ENCODE measurements around the gene VCAN.

The VCAN gene

GRCh38 chr5:83498585-83498984 is 27.0 kb downstream of the VCAN start:
- DNase-seq: no peak

DNA sequence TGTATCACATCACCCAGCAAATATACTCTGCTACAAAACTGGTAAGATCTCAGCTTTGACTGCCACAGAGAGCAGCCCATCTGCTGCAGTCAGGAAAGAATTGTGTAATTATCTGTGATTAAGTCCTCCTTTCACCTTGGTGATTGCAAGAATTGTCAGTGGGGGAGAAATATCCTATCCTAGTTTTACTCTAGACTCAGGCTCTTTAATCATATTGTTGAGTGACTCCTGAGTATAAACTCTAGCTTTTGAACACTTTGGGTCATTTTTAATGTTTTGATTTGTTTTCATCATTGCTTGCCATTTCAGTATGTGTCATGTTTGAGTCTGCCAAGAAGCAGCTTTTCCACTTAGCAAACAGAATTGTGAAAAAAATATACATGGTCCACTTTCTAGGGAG is 32.1 kb downstream of the VCAN start:
- no peak for DNase-seq

GRCh38 chr5:83507431-83507830 is 35.9 kb downstream of the VCAN start:
- no peak for DNase-seq

DNA sequence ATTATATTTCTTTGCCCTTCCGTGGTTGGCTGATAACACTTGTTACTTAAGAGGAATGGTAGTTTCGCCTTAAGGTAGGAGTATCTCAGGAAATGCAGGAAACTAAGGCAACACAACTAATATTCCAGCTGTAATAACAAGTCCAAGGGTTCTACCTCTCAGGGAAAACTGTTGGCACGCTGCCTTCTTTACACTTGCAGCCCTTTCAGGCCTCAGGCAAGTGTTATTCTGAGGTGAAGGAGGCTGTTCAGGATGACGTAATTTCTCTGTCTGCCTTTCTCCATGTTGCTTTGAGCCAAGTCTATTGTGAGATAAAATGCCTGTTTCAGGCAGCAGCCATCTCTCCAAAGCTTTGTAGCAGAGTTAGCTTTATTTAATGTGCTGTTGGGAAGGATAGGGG is 38.0 kb downstream of the VCAN start:
- DNase-seq: no peak

- DNase-seq: no peak
Measured at GRCh38 chr5:83510260-83510659, 38.7 kb downstream of the VCAN start.

DNA sequence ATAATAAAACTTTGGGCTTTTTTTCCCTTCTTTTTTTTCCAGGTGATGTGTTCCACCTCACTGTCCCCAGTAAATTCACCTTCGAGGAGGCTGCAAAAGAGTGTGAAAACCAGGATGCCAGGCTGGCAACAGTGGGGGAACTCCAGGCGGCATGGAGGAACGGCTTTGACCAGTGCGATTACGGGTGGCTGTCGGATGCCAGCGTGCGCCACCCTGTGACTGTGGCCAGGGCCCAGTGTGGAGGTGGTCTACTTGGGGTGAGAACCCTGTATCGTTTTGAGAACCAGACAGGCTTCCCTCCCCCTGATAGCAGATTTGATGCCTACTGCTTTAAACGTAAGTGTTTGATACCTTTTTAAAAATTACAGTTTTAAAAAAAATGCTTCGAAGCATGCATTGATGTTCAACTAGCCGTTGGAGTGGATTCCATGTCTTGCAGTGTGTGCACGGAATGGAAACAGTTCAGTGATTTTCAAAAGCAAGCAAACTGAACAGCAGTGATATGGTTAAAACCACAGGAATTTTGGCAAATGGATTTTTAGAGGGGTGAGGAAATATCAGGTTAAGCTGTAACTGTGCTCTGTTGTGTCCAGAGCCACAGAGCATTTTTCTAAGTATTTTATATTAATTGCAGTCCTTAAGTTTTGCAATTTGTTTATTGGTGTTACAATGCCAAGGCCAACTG is 40.7 kb downstream of the VCAN start:
- DNase-seq: no peak

GRCh38 chr5:83513081-83513480 is 41.5 kb downstream of the VCAN start:
- no peak for DNase-seq

DNA sequence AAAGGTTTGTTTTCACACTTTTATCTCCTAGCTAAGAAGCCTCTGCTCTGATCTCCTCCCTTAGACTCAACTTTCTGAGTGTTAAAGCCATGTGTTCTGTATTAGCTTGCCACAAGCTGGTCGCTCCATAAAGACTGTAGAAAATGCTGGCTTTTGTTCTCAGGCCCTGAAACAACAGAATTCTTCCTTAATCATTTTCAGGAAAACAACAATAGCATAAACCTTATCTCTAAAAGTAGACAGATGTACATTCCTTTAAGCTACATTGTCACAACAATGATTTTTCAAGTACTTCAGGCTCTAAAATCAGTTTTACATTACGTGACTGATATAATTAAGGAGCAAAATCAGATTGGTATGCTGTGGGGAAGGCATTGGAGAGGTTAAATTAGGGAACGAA is 41.9 kb downstream of the VCAN start:
- no peak for DNase-seq

DNA sequence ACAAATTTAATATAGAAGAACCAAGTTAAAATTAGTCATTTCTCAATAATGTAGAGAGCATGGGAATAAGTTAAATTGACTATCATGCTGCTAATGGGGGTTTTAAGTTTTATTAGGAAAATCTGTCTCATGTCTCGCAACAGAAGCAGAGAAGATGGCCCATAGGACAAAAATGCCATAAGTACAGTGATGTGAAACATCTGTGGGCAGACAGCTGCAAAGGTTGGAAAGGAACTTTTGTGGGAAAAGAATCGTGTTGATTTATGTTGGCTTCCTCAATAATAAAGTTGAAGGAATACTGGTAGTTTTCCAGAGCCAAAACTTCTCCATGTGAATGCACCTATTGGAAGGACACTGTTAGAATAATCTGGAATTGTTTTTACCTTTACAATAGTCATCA is 44.8 kb downstream of the VCAN start:
- DNase-seq: no peak

DNA sequence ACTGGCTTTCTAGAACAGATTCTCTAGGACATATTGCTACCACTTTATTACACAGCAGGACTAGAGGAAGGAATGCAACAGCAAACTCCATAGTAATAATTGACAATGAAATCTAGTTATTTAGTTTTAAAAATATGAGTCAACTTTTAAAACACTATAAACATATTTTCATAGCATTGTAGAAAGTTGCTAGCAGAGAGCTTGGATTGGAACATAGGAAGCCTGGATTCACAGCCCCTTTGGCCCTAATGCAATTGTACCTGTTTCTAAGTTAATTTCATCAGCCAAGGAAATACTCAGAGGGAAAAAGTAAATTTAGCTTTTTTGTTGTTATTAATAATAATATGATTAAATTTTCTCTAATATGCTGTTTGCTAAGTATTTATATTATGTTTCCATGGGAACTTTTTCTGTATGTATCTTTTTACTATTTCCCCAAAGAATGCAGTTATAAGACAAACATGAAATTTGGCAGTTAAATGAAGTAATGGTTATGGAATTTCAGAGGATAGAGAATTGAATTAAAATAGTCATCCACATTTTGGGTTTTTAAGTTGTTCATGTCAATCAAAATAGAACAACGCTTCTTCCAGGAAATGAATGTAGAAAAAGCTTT is 45.6 kb downstream of the VCAN start:
- no peak for DNase-seq

GRCh38 chr5:83517688-83518085 is 46.1 kb downstream of the VCAN start:
- no peak for DNase-seq

- no peak for DNase-seq
Measured at GRCh38 chr5:83518319-83519061, 46.9 kb downstream of the VCAN start.

GRCh38 chr5:83522446-83522845 is 50.9 kb downstream of the VCAN start:
- no peak for DNase-seq

DNA sequence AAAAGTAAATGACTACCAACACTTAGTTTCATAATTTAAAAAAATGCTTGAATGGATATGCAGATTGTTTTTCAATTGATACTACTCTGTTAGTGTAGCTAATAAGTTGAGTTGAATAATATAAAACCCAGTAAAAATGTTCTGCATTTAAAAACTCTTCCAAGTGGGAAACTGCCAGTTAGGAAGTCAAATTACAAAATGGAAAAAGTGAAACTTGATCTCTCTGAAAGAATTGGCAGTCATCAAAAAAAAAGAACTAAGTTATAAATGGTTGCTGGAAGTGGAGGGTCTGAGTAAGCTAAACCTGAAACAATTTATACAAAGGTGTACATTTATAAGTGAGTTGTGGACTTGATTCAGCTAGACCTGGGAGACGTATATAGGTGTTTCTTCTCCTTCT is 52.4 kb downstream of the VCAN start:
- DNase-seq: no peak

GRCh38 chr5:83524345-83524744 is 52.8 kb downstream of the VCAN start:
- no peak for DNase-seq

DNA sequence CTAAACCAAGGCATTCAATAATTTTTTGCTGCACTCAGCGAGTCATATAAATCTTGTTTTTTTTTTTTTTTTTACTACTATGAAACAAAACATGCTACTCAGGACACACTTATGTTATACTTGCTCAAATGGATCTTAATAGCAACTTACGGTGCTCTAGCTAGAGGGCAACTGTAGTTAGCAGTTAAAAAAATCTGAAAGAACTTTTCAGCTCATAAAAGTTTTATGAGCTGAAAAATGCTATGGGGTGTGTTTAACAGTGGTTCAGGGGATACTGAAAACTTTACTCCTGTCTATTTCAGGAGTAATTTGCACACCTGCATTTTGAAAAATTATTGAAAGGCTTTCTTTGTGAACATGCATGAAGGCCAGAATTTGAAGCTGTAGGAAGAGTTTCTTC is 53.4 kb downstream of the VCAN start:
- DNase-seq: no peak

DNA sequence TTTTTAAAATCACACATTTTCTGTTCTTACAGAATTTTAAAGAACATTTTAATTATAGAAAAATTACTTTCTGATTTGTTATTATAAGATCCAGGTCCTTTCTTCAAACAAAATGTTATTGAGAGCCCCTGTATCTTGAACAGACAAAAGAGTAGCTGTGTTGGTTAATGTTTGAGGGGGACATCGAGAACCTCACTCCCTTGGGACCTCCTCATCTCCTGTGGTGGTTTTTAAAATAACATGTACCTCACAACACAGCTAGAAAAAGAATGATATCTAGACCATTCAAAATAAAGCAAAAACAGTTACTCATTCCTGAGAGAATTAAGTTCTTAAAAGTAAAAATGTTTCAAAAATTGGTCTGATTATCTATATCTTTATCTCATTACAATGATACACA is 54.7 kb downstream of the VCAN start:
- no peak for DNase-seq

DNA sequence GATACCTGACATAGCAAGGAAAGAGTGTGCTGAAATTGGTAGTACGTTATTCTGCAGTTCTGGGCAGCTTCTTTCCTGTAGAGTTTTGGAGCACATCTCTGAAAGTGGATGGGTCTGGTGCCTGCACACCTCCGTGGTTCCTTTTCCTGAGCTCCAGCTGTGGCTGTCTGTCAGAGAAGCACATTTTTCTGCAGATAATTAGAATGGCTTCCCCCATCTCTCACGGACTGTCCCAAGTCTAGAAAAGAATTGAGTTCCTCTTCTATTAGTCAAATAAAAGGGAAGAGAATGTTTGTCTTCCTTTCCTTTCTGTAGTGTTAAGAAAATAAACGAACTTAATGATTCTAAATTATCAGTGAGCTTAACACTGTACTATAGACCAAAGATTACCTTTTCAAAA is 55.7 kb downstream of the VCAN start:
- no peak for DNase-seq

GRCh38 chr5:83527722-83528438 is 56.3 kb downstream of the VCAN start:
- DNase-seq: no peak

GRCh38 chr5:83528439-83528769 is 56.9 kb downstream of the VCAN start:
- DNase-seq: no peak

GRCh38 chr5:83530193-83530592 is 58.6 kb downstream of the VCAN start:
- no peak for DNase-seq

GRCh38 chr5:83531661-83532060 is 60.1 kb downstream of the VCAN start:
- no peak for DNase-seq

- DNase-seq: no peak
Measured at GRCh38 chr5:83538786-83539462, 67.4 kb downstream of the VCAN start.

All from retina (tissue), 1 donor.